ENCODE results near the gene BRPF3.

- TF ChIP-seq POLR2AphosphoS5 (IDR thresholded peaks at IDR 0.05; ENCODE audit: low read depth, low read length): no peak
- no peak for TF ChIP-seq CTCF (IDR thresholded peaks at IDR 0.05)
- TF ChIP-seq SIN3A (IDR thresholded peaks at IDR 0.05; ENCODE audit: borderline replicate concordance, insufficient read depth, low read depth, low read length): no peak
- TF ChIP-seq REST (IDR thresholded peaks at IDR 0.05; ENCODE audit: insufficient read depth in 1 of 2, low read depth in 2 of 2, low read length in 1 of 2): no peak
Measured at GRCh38 chr6:36201612-36202011, 5.1 kb downstream of the BRPF3 start.

Measured in Panc1 (cell line).